Measurements from ENCODE around the gene KRTAP13-4. TPM values are rescaled to one million over a fixed set of nuclear protein-coding genes. Genes with fewer than 3 reads are reported as not detected.

The KRTAP13-4 gene
- total and polyA plus RNA-seq, 4 donors = not detected

DNA sequence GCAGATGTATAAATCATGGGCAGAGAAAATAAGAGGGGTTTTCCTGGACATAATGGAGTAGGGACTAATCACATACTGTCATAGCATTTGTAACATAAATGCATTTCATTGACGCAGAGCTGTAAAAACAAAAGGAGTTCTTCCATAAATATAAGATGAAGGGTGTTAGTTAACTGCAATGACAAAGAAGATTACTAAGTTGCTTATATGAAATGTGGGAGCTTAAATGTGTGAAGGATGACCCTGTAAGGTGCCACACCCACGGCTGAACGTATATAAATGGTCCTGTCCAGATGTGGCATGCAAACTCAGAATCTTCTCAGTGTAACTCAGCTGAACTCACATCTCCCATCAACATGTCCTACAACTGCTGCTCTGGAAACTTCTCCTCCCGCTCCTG, 34.3 kb upstream of the KRTAP13-4 start, which contains the start of gene KRTAP13-1:
KRTAP13-1 (plus strand) TSS at position 301 of the 400 bp plus-strand sequence; CDS start at position 357, 56 bp downstream.
- Histone ChIP-seq H3K9ac (ENCODE audit: insufficient read depth in 1 of 2, low read length in 2 of 2) (no peak within 1 kb of the TSS), H3K9me3 (ENCODE audit: control insufficient read depth in 4 of 4, insufficient read depth in 3 of 4, low read length in 3 of 4) (peaks cover 0 to under 1% (median under 1%) of the 10 kb centered on the region in 4 donors), H3K4me1 (ENCODE audit: control insufficient read depth in 5 of 5, insufficient read depth in 5 of 5, low read length in 5 of 5) (peaks cover 0 to 4% (median 0%) of the 10 kb centered on the region in 5 donors), H3K36me3 (ENCODE audit: control insufficient read depth in 4 of 4, insufficient read depth in 4 of 4, low read length in 4 of 4) (no peaks in the 10 kb centered on the region), H3K4me3 (no peak within 1 kb of the TSS), H3K27ac (ENCODE audit: low read depth in 1 of 2, low read length in 1 of 2) (no peak within 1 kb of the TSS), H3K27me3 (ENCODE audit: control insufficient read depth in 3 of 3, insufficient read depth in 3 of 3, low read length in 2 of 3) (no peaks in the 10 kb centered on the region)
- WGBS, 2 donors = 81 to 86% methylated on average over 4 of the region's 4 CpGs
- ATAC-seq (ENCODE audit: insufficient read depth, low FRiP score) (no peak), DNase-seq (no peak)
- TF ChIP-seq, protein P1, sequence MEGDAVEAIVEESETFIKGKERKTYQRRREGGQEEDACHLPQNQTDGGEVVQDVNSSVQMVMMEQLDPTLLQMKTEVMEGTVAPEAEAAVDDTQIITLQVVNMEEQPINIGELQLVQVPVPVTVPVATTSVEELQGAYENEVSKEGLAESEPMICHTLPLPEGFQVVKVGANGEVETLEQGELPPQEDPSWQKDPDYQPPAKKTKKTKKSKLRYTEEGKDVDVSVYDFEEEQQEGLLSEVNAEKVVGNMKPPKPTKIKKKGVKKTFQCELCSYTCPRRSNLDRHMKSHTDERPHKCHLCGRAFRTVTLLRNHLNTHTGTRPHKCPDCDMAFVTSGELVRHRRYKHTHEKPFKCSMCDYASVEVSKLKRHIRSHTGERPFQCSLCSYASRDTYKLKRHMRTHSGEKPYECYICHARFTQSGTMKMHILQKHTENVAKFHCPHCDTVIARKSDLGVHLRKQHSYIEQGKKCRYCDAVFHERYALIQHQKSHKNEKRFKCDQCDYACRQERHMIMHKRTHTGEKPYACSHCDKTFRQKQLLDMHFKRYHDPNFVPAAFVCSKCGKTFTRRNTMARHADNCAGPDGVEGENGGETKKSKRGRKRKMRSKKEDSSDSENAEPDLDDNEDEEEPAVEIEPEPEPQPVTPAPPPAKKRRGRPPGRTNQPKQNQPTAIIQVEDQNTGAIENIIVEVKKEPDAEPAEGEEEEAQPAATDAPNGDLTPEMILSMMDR (IDR thresholded peaks at IDR 0.05; ENCODE audit: control extremely low read depth, extremely low read depth) = no peak

DNA sequence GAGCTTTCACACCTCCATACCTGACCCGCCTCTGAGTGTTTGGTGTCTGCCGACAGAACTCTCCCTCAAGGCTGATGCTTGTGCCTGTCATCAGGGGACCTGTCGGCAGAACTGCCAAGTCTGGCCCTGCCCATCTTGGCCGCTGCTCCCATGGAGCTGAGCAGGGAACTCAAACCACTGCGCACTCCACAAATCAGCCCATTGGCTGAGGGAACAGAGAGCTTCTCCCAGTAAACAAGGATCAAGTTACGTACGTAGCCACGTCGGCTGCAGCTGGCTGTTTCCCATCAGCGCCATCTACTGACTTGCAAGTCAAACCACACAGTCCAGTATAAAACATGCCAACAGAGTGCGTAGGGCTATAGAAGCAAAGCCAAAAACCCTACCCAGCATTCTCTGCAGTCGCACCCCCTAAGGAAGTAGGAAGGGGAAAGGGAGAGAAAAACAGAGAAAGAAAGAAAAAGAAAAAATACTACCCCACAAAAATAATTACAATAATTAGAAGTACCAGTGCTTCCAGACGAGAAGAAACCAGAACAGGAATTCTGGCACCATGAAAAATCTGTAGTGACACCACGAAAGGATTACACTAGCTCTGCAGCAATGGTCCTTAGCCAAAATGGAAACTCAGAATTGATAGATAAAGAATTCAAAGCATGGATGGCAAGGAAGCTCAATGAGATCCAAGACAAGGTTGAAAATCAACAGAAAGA, 21.1 kb upstream of the KRTAP13-4 start:
- DNase-seq = peak; percentile 14 to 44 (median 32)
- H3K36me3 ChIP-seq (ENCODE audit: control insufficient read depth in 4 of 4, insufficient read depth in 4 of 4, low read length in 4 of 4) = no peaks in the 10 kb centered on the region
- ATAC-seq (ENCODE audit: insufficient read depth, low FRiP score) = peak; percentile 90
- H3K27ac ChIP-seq (ENCODE audit: low read depth in 1 of 2, low read length in 1 of 2) = no peak overlapping the region
- TF ChIP-seq, protein P1 (IDR thresholded peaks at IDR 0.05; ENCODE audit: control extremely low read depth, extremely low read depth) = no peak
- peaks cover 0 to 7% (median 1%) of the 10 kb centered on the region in 4 donors for H3K9me3 ChIP-seq (ENCODE audit: control insufficient read depth in 4 of 4, insufficient read depth in 3 of 4, low read length in 3 of 4)
- no peaks in the 10 kb centered on the region for H3K4me1 ChIP-seq (ENCODE audit: control insufficient read depth in 5 of 5, insufficient read depth in 5 of 5, low read length in 5 of 5)
- H3K27me3 ChIP-seq (ENCODE audit: control insufficient read depth in 3 of 3, insufficient read depth in 3 of 3, low read length in 2 of 3) = no peaks in the 10 kb centered on the region
- 27% methylated on average over 14 of the region's 14 CpGs for WGBS, 2 donors
- H3K9ac ChIP-seq (ENCODE audit: insufficient read depth in 1 of 2, low read length in 2 of 2) = no peak overlapping the region
- H3K4me3 ChIP-seq = no peak overlapping the region

DNA sequence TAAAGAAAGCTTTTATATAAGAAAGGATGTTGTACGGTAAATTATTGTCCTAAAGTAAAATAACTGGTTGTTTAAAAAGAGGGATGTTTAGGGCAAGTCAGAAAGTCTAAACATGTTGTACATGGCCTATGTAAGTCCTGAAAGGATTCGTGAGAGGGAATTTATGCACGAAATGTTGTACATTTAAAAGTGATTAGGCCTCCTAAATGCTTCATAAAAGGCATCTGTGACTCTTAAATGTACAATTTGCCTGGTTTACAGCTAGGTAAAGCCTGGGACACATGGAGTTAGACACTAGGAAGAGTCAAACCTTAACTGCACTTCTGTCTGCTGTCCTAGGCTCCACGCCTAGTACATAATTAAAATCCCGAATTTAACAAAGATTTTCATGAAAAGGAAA, 14.0 kb upstream of the KRTAP13-4 start:
- 83 to 84% methylated on average over 5 of the region's 5 CpGs for WGBS, 2 donors

More for the DNA sequence above, 14.0 kb upstream of the KRTAP13-4 start:
- Histone ChIP-seq H3K27ac (ENCODE audit: low read depth in 1 of 2, low read length in 1 of 2) (no peak overlapping the region), H3K36me3 (ENCODE audit: control insufficient read depth in 4 of 4, insufficient read depth in 4 of 4, low read length in 4 of 4) (no peaks in the 10 kb centered on the region), H3K27me3 (ENCODE audit: control insufficient read depth in 3 of 3, insufficient read depth in 3 of 3, low read length in 2 of 3) (no peaks in the 10 kb centered on the region), H3K4me3 (no peak overlapping the region), H3K9me3 (ENCODE audit: control insufficient read depth in 4 of 4, insufficient read depth in 3 of 4, low read length in 3 of 4) (no peaks in the 10 kb centered on the region), H3K4me1 (ENCODE audit: control insufficient read depth in 5 of 5, insufficient read depth in 5 of 5, low read length in 5 of 5) (no peaks in the 10 kb centered on the region), H3K9ac (ENCODE audit: insufficient read depth in 1 of 2, low read length in 2 of 2) (no peak overlapping the region)
- TF ChIP-seq, protein P1 (IDR thresholded peaks at IDR 0.05; ENCODE audit: control extremely low read depth, extremely low read depth) = no peak
- DNase-seq = no peak
- no peak for ATAC-seq (ENCODE audit: insufficient read depth, low FRiP score)
